ENCODE results near the gene VEGFC.

DNA sequence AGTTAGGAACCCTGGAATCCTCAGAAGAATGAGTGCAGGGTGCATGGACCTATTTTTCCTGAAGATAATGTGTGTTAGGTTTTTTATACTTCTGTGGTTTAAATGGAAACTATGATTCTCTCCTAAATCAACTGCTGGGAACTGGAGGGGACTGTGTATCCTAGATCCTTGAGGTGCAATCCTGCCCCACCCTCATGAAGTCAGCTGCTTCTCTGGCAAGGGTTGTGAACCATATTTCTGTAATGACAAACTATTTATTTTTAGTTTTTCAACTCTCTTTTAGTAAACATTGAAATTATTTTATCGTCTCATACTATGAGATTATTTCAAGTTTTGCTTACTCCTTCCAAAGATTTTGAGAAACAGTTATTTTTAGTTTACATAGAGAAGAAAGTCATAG is 25.8 kb upstream of the VEGFC start:
- TF ChIP-seq, protein P1, sequence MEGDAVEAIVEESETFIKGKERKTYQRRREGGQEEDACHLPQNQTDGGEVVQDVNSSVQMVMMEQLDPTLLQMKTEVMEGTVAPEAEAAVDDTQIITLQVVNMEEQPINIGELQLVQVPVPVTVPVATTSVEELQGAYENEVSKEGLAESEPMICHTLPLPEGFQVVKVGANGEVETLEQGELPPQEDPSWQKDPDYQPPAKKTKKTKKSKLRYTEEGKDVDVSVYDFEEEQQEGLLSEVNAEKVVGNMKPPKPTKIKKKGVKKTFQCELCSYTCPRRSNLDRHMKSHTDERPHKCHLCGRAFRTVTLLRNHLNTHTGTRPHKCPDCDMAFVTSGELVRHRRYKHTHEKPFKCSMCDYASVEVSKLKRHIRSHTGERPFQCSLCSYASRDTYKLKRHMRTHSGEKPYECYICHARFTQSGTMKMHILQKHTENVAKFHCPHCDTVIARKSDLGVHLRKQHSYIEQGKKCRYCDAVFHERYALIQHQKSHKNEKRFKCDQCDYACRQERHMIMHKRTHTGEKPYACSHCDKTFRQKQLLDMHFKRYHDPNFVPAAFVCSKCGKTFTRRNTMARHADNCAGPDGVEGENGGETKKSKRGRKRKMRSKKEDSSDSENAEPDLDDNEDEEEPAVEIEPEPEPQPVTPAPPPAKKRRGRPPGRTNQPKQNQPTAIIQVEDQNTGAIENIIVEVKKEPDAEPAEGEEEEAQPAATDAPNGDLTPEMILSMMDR (IDR thresholded peaks at IDR 0.05), result no peak
- TF ChIP-seq POLR2A (IDR thresholded peaks at IDR 0.05) (no peak), EP300 (IDR thresholded peaks at IDR 0.05) (no peak), POLR2AphosphoS5 (IDR thresholded peaks at IDR 0.05) (no peak)
